ENCODE measurements around the gene PARPBP. TPM values are rescaled to one million over a fixed set of nuclear protein-coding genes. Genes with fewer than 3 reads are reported as not detected.
"Not testable (repeated sequence)": the region's sequence is repeated elsewhere in the genome, so short reads cannot be mapped to it uniquely, and the experiment has no call there.

PARPBP gene
- polyA plus RNA-seq, 4 donors, result 1.1 to 12.1 (median 6.0) TPM

GRCh38 chr12:102130720-102131119 lies 10.7 kb downstream of the PARPBP start:
- not testable (repeated sequence) for H3K9me3 ChIP-seq (ENCODE audit: control insufficient read depth in 2 of 2, insufficient read depth in 1 of 2, low read depth in 1 of 2, low read length in 1 of 2); FAIRE-seq; H3K27me3 ChIP-seq (ENCODE audit: control insufficient read depth in 3 of 3, insufficient read depth in 3 of 3, low read length in 3 of 3); H3K4me1 ChIP-seq (ENCODE audit: control insufficient read depth in 3 of 3, insufficient read depth in 2 of 3, low read depth in 1 of 3, low read length in 2 of 3); H3K4me3 ChIP-seq (ENCODE audit: low read depth in 1 of 3, low read length in 3 of 3); H3K36me3 ChIP-seq (ENCODE audit: control insufficient read depth in 3 of 3, insufficient read depth in 2 of 3, low read depth in 1 of 3, low read length in 3 of 3); DNase-seq; H3K27ac ChIP-seq (ENCODE audit: low read depth in 1 of 3, low read length in 2 of 3)
- 80 to 100% (median 81%) methylated on average over 3 of the region's 3 CpGs for WGBS, 3 donors

GRCh38 chr12:102131442-102131841 lies 11.5 kb downstream of the PARPBP start:
- H3K27me3 ChIP-seq (ENCODE audit: control insufficient read depth in 3 of 3, insufficient read depth in 3 of 3, low read length in 3 of 3); H3K9me3 ChIP-seq (ENCODE audit: control insufficient read depth in 2 of 2, insufficient read depth in 1 of 2, low read depth in 1 of 2, low read length in 1 of 2); FAIRE-seq; H3K36me3 ChIP-seq (ENCODE audit: control insufficient read depth in 3 of 3, insufficient read depth in 2 of 3, low read depth in 1 of 3, low read length in 3 of 3); H3K27ac ChIP-seq (ENCODE audit: low read depth in 1 of 3, low read length in 2 of 3); H3K4me1 ChIP-seq (ENCODE audit: control insufficient read depth in 3 of 3, insufficient read depth in 2 of 3, low read depth in 1 of 3, low read length in 2 of 3); H3K4me3 ChIP-seq (ENCODE audit: low read depth in 1 of 3, low read length in 3 of 3); DNase-seq: not testable (repeated sequence)
- WGBS, 3 donors, result 95 to 98% (median 97%) methylated on average over 2 of the region's 2 CpGs

GRCh38 chr12:102137619-102138018 lies 17.6 kb downstream of the PARPBP start:
- H3K27ac ChIP-seq (ENCODE audit: low read depth in 1 of 3, low read length in 2 of 3); H3K27me3 ChIP-seq (ENCODE audit: control insufficient read depth in 3 of 3, insufficient read depth in 3 of 3, low read length in 3 of 3); DNase-seq; FAIRE-seq; H3K4me3 ChIP-seq (ENCODE audit: low read depth in 1 of 3, low read length in 3 of 3); H3K36me3 ChIP-seq (ENCODE audit: control insufficient read depth in 3 of 3, insufficient read depth in 2 of 3, low read depth in 1 of 3, low read length in 3 of 3); H3K9me3 ChIP-seq (ENCODE audit: control insufficient read depth in 2 of 2, insufficient read depth in 1 of 2, low read depth in 1 of 2, low read length in 1 of 2); H3K4me1 ChIP-seq (ENCODE audit: control insufficient read depth in 3 of 3, insufficient read depth in 2 of 3, low read depth in 1 of 3, low read length in 2 of 3): not testable (repeated sequence)
- 95 to 100% (median 96%) methylated on average over 8 of the region's 8 CpGs for WGBS, 3 donors

- H3K27me3 ChIP-seq (ENCODE audit: control insufficient read depth in 3 of 3, insufficient read depth in 3 of 3, low read length in 3 of 3); DNase-seq; H3K4me1 ChIP-seq (ENCODE audit: control insufficient read depth in 3 of 3, insufficient read depth in 2 of 3, low read depth in 1 of 3, low read length in 2 of 3); FAIRE-seq; H3K27ac ChIP-seq (ENCODE audit: low read depth in 1 of 3, low read length in 2 of 3); H3K36me3 ChIP-seq (ENCODE audit: control insufficient read depth in 3 of 3, insufficient read depth in 2 of 3, low read depth in 1 of 3, low read length in 3 of 3); H3K9me3 ChIP-seq (ENCODE audit: control insufficient read depth in 2 of 2, insufficient read depth in 1 of 2, low read depth in 1 of 2, low read length in 1 of 2); H3K4me3 ChIP-seq (ENCODE audit: low read depth in 1 of 3, low read length in 3 of 3): not testable (repeated sequence)
- WGBS, 3 donors, result 92 to 95% (median 94%) methylated on average over 11 of the region's 11 CpGs
Observed at GRCh38 chr12:102142866-102143373, 22.9 kb downstream of the PARPBP start.

- 76 to 98% (median 89%) methylated on average over 1 of the region's 1 CpG for WGBS, 3 donors
- Histone ChIP-seq H3K4me1 (ENCODE audit: control insufficient read depth in 3 of 3, insufficient read depth in 2 of 3, low read depth in 1 of 3, low read length in 2 of 3) (no peaks in the 10 kb centered on the region), H3K9me3 (ENCODE audit: control insufficient read depth in 2 of 2, insufficient read depth in 1 of 2, low read depth in 1 of 2, low read length in 1 of 2) (no peaks in the 10 kb centered on the region), H3K36me3 (ENCODE audit: control insufficient read depth in 3 of 3, insufficient read depth in 2 of 3, low read depth in 1 of 3, low read length in 3 of 3) (no peaks in the 10 kb centered on the region), H3K27ac (ENCODE audit: low read depth in 1 of 3, low read length in 2 of 3) (no peak overlapping the region), H3K4me3 (ENCODE audit: low read depth in 1 of 3, low read length in 3 of 3) (no peak overlapping the region), H3K27me3 (ENCODE audit: control insufficient read depth in 3 of 3, insufficient read depth in 3 of 3, low read length in 3 of 3) (no peaks in the 10 kb centered on the region)
- FAIRE-seq (no peak), DNase-seq (no peak)
Observed at GRCh38 chr12:102144221-102144620, 24.2 kb downstream of the PARPBP start.

- H3K27ac ChIP-seq (ENCODE audit: low read depth in 1 of 3, low read length in 2 of 3); H3K4me3 ChIP-seq (ENCODE audit: low read depth in 1 of 3, low read length in 3 of 3); H3K9me3 ChIP-seq (ENCODE audit: control insufficient read depth in 2 of 2, insufficient read depth in 1 of 2, low read depth in 1 of 2, low read length in 1 of 2); FAIRE-seq; H3K4me1 ChIP-seq (ENCODE audit: control insufficient read depth in 3 of 3, insufficient read depth in 2 of 3, low read depth in 1 of 3, low read length in 2 of 3); H3K27me3 ChIP-seq (ENCODE audit: control insufficient read depth in 3 of 3, insufficient read depth in 3 of 3, low read length in 3 of 3); H3K36me3 ChIP-seq (ENCODE audit: control insufficient read depth in 3 of 3, insufficient read depth in 2 of 3, low read depth in 1 of 3, low read length in 3 of 3); DNase-seq: not testable (repeated sequence)
- 94 to 99% (median 96%) methylated on average over 3 to 4 of the region's 4 CpGs for WGBS, 3 donors
Observed at GRCh38 chr12:102147062-102147587, 27.1 kb downstream of the PARPBP start.

- 94 to 100% (median 98%) methylated on average over 3 of the region's 3 CpGs for WGBS, 3 donors
- H3K4me3 ChIP-seq (ENCODE audit: low read depth in 1 of 3, low read length in 3 of 3); H3K36me3 ChIP-seq (ENCODE audit: control insufficient read depth in 3 of 3, insufficient read depth in 2 of 3, low read depth in 1 of 3, low read length in 3 of 3); H3K4me1 ChIP-seq (ENCODE audit: control insufficient read depth in 3 of 3, insufficient read depth in 2 of 3, low read depth in 1 of 3, low read length in 2 of 3); H3K9me3 ChIP-seq (ENCODE audit: control insufficient read depth in 2 of 2, insufficient read depth in 1 of 2, low read depth in 1 of 2, low read length in 1 of 2); H3K27me3 ChIP-seq (ENCODE audit: control insufficient read depth in 3 of 3, insufficient read depth in 3 of 3, low read length in 3 of 3); FAIRE-seq; H3K27ac ChIP-seq (ENCODE audit: low read depth in 1 of 3, low read length in 2 of 3); DNase-seq: not testable (repeated sequence)
Observed at GRCh38 chr12:102155206-102155605, 35.2 kb downstream of the PARPBP start.

- peak; percentile 30 for FAIRE-seq
- H3K36me3 ChIP-seq (ENCODE audit: control insufficient read depth in 3 of 3, insufficient read depth in 2 of 3, low read depth in 1 of 3, low read length in 3 of 3), result no peaks in the 10 kb centered on the region
- 90 to 98% (median 91%) methylated on average over 1 of the region's 1 CpG for WGBS, 3 donors
Observed at GRCh38 chr12:102163383-102163782, 43.4 kb downstream of the PARPBP start.

More at GRCh38 chr12:102163383-102163782, 43.4 kb downstream of the PARPBP start:
- H3K4me1 ChIP-seq (ENCODE audit: control insufficient read depth in 3 of 3, insufficient read depth in 2 of 3, low read depth in 1 of 3, low read length in 2 of 3), result no peaks in the 10 kb centered on the region
- H3K27ac ChIP-seq (ENCODE audit: low read depth in 1 of 3, low read length in 2 of 3), result no peak overlapping the region
- H3K4me3 ChIP-seq (ENCODE audit: low read depth in 1 of 3, low read length in 3 of 3), result no peak overlapping the region
- no peaks in the 10 kb centered on the region for H3K27me3 ChIP-seq (ENCODE audit: control insufficient read depth in 3 of 3, insufficient read depth in 3 of 3, low read length in 3 of 3)
- no peaks in the 10 kb centered on the region for H3K9me3 ChIP-seq (ENCODE audit: control insufficient read depth in 2 of 2, insufficient read depth in 1 of 2, low read depth in 1 of 2, low read length in 1 of 2)
- no peak for DNase-seq

Measured in small intestine (tissue), 7 donors.